H9 (cell line): ENCODE results near the gene VWA5A. TPM values are rescaled to one million over a fixed set of nuclear protein-coding genes. Genes with fewer than 3 reads are reported as not detected.

Source experiments
- DNase-seq: peaks from one replicate; pipeline ENCODE4 v3.0.0-alpha.2; 2017
- H2AFZ ChIP-seq: one replicate; pipeline ENCODE4 v1.6.1; 2013; ENCODE audit warnings: mild to moderate bottlenecking, low read length, control low read depth, moderate library complexity
- H2AK5ac ChIP-seq: 2 replicates; pipeline ENCODE4 v1.6.1; 2013; ENCODE audit warnings: low read length, control low read depth, mixed read lengths; ENCODE audit not compliant: insufficient read length
- H2BK120ac ChIP-seq: one replicate; pipeline ENCODE4 v1.6.1; 2013; ENCODE audit warnings: low read depth, mild to moderate bottlenecking, low read length, control low read depth, inconsistent platforms; ENCODE audit not compliant: poor library complexity, severe bottlenecking
- H2BK12ac ChIP-seq: 2 replicates; pipeline ENCODE4 v1.6.1; 2013; ENCODE audit warnings: low read length, control low read depth, mixed read lengths, low read depth; ENCODE audit not compliant: insufficient read length
- H2BK15ac ChIP-seq: 2 replicates; pipeline ENCODE4 v1.6.1; 2013; ENCODE audit warnings: low read depth, low read length, control low read depth
- H2BK20ac ChIP-seq: one replicate; pipeline ENCODE4 v1.6.1; 2013; ENCODE audit warnings: low read depth, mild to moderate bottlenecking, low read length, control low read depth, inconsistent platforms; ENCODE audit not compliant: poor library complexity, severe bottlenecking
- H2BK5ac ChIP-seq: 2 replicates; pipeline ENCODE4 v1.6.1; 2013; ENCODE audit warnings: low read length, control low read depth, mixed read lengths; ENCODE audit not compliant: insufficient read length
- H3K14ac ChIP-seq: 2 replicates; pipeline ENCODE4 v1.6.1; 2013; ENCODE audit warnings: low read length, control low read depth; ENCODE audit not compliant: insufficient read depth
- H3K18ac ChIP-seq: 2 replicates; pipeline ENCODE4 v1.6.1; 2013; ENCODE audit warnings: low read depth, mild to moderate bottlenecking, mixed read lengths, low read length, control low read depth; ENCODE audit not compliant: insufficient read length
- H3K23ac ChIP-seq: 2 replicates; pipeline ENCODE4 v1.6.1; 2013; ENCODE audit warnings: low read length, control low read depth, mixed read lengths, low read depth; ENCODE audit not compliant: insufficient read length
- H3K23me2 ChIP-seq: 2 replicates; pipeline ENCODE4 v1.6.1; 2013; ENCODE audit warnings: low read depth, mild to moderate bottlenecking, mixed read lengths, low read length, control low read depth; ENCODE audit not compliant: insufficient read length, poor library complexity, severe bottlenecking
- H3K27ac ChIP-seq: 2 replicates; pipeline ENCODE4 v1.5.1; 2013; ENCODE audit warnings: low read length, control low read depth, mixed read lengths, low read depth; ENCODE audit not compliant: insufficient read length
- H3K27me3 ChIP-seq: 2 replicates; pipeline ENCODE4 v1.6.1; 2013; ENCODE audit warnings: low read length, control low read depth, inconsistent platforms; ENCODE audit not compliant: insufficient read depth
- H3K4ac ChIP-seq: 2 replicates; pipeline ENCODE4 v1.6.1; 2013; ENCODE audit warnings: low read depth, mild to moderate bottlenecking, control low read depth, inconsistent platforms, low read length, moderate library complexity
- H3K4me1 ChIP-seq: 2 replicates; pipeline ENCODE4 v1.6.1; 2013; ENCODE audit warnings: low read length, control low read depth, inconsistent platforms; ENCODE audit not compliant: insufficient read depth
- H3K4me2 ChIP-seq: 2 replicates; pipeline ENCODE4 v1.6.1; 2013; ENCODE audit warnings: low read length, control low read depth, mixed read lengths; ENCODE audit not compliant: insufficient read length, insufficient read depth
- H3K56ac ChIP-seq: 2 replicates; pipeline ENCODE4 v1.6.1; 2013; ENCODE audit warnings: low read depth, mild to moderate bottlenecking, mixed read lengths, low read length, control low read depth; ENCODE audit not compliant: insufficient read length
- H3K79me1 ChIP-seq: 2 replicates; pipeline ENCODE4 v1.6.1; 2013; ENCODE audit warnings: low read depth, mild to moderate bottlenecking, moderate library complexity, low read length, control low read depth, inconsistent platforms; ENCODE audit not compliant: insufficient read depth, poor library complexity, severe bottlenecking
- H3K79me2 ChIP-seq: 2 replicates; pipeline ENCODE4 v1.6.1; 2013; ENCODE audit warnings: low read length, control low read depth, inconsistent platforms; ENCODE audit not compliant: insufficient read depth
- H3K9ac ChIP-seq: 2 replicates; pipeline ENCODE4 v1.6.1; 2013; ENCODE audit warnings: low read length, control low read depth, mixed read lengths; ENCODE audit not compliant: insufficient read length; ENCODE audit errors: extremely low read depth
- H3K9me3 ChIP-seq: one replicate; pipeline ENCODE4 v1.6.1; 2013; ENCODE audit warnings: low read depth, low read length, inconsistent platforms; ENCODE audit not compliant: control insufficient read depth
- H3T11ph ChIP-seq: one replicate; pipeline ENCODE4 v1.6.1; 2013; ENCODE audit warnings: mild to moderate bottlenecking, low read length, control low read depth, inconsistent platforms
- H4K20me1 ChIP-seq: one replicate; pipeline ENCODE4 v1.6.1; 2013; ENCODE audit not compliant: control insufficient read depth, insufficient read length, insufficient read depth
- H4K5ac ChIP-seq: 2 replicates; pipeline ENCODE4 v1.6.1; 2013; ENCODE audit warnings: low read depth, mild to moderate bottlenecking, mixed read lengths, low read length, control low read depth; ENCODE audit not compliant: insufficient read length
- H4K8ac ChIP-seq: replicated peaks from 2 replicates; pipeline ENCODE4 v1.6.1; 2013; ENCODE audit warnings: low read length, control low read depth, mixed read lengths, low read depth; ENCODE audit not compliant: insufficient read length
- H4K91ac ChIP-seq: 2 replicates; pipeline ENCODE4 v1.6.1; 2013; ENCODE audit warnings: low read depth, mild to moderate bottlenecking, moderate library complexity, mixed read lengths, low read length, control low read depth; ENCODE audit not compliant: insufficient read length
- H3K27ac Mint-ChIP-seq, 3 experiments: 2 replicates in 2 of 3; 3 replicates in 1 of 3; pipeline ENCODE4 v1.8.0; 2020 to 2021; ENCODE audit warnings: mixed read lengths in 3 of 3, mild to moderate bottlenecking in 1 of 3, moderate library complexity in 1 of 3
- H3K27me3 Mint-ChIP-seq: 2 replicates; pipeline ENCODE4 v1.8.0; 2021; ENCODE audit warnings: low read depth, mild to moderate bottlenecking, moderate library complexity, mixed read lengths
- H3K36me3 Mint-ChIP-seq, 3 experiments: 2 replicates in 2 of 3; 3 replicates in 1 of 3; pipeline ENCODE4 v1.8.0; 2020 to 2021; ENCODE audit warnings: low read depth in 3 of 3, mixed read lengths in 3 of 3; ENCODE audit not compliant: insufficient read depth in 1 of 3
- H3K4me1 Mint-ChIP-seq, 2 experiments: 2 replicates each; pipeline ENCODE4 v1.8.0; 2020; ENCODE audit warnings: mixed read lengths in 2 of 2
- H3K4me3 Mint-ChIP-seq, 2 experiments: 2 replicates in 1 of 2; 3 replicates in 1 of 2; pipeline ENCODE4 v1.8.0; 2020 to 2021; ENCODE audit warnings: mild to moderate bottlenecking in 2 of 2, mixed read lengths in 2 of 2, moderate library complexity in 1 of 2
- H3K9me3 Mint-ChIP-seq, 2 experiments: 2 replicates in 1 of 2; 3 replicates in 1 of 2; pipeline ENCODE4 v1.8.0; 2020; ENCODE audit warnings: mild to moderate bottlenecking in 2 of 2, mixed read lengths in 2 of 2, moderate library complexity in 1 of 2
- CTCF ChIP-seq: fragments of 200-600 bp; sonication (generic); conservative IDR thresholded peaks from 3 replicates; pipeline ENCODE4 v1.8.0; 2021; ENCODE audit warnings: antibody characterized with exemption, mild to moderate bottlenecking
- WGBS: extraction: QIAGEN DNeasy Blood & Tissue Kit; methylation state at CpG from one replicate; pipeline ENCODE4 v1.1.7; 2013; ENCODE audit warnings: missing lambda C conversion rate, low lambda C conversion rate, mixed read lengths; ENCODE audit not compliant: insufficient read length; ENCODE audit errors: extremely low coverage; 5-methylcytosine and 5-hydroxymethylcytosine counted together
- total RNA-seq: library from RNA; stranded (reverse); gene quantifications from 2 replicates; pipeline ENCODE4 v1.2.1, GENCODE V29; 2021

VWA5A gene
- total RNA-seq, 1 experiment from 2014 or later: 15.6 TPM

- H2BK5ac ChIP-seq: no peak overlapping the region
- Mint-ChIP-seq H3K27ac (no peak overlapping the region; a peak in 1 of 7 replicates), H3K27me3 (no peaks in the 10 kb centered on the region), H3K4me1 (peaks cover 13 to 18% of the 10 kb centered on the region in 2 experiments), H3K9me3 (no peaks in the 10 kb centered on the region), H3K36me3 (peaks cover 9 to 17% (median 17%) of the 10 kb centered on the region in 3 experiments; a peak in 6 of 7 replicates), H3K4me3 (no peak overlapping the region)
- H4K5ac ChIP-seq: no peak overlapping the region
- H3K23me2 ChIP-seq: peaks cover 3% of the 10 kb centered on the region
- H3K4me2 ChIP-seq: no peak overlapping the region
- H3K23ac ChIP-seq: no peak overlapping the region
- no peaks in the 10 kb centered on the region for H4K20me1 ChIP-seq
- no peak overlapping the region for H2BK120ac ChIP-seq
- no peak overlapping the region for H3T11ph ChIP-seq
- no peak for TF ChIP-seq CTCF
- H3K79me1 ChIP-seq: no peaks in the 10 kb centered on the region
- WGBS: no CpG with 5 or more reads among the region's 4 CpGs
- no peak overlapping the region for H3K4ac ChIP-seq
- H4K91ac ChIP-seq: no peak overlapping the region
- H3K27ac ChIP-seq: no peak overlapping the region
- no peak overlapping the region for H2BK12ac ChIP-seq
- H2AK5ac ChIP-seq: no peak overlapping the region
- no peak overlapping the region for H4K8ac ChIP-seq
- no peak overlapping the region for H3K56ac ChIP-seq
- no peaks in the 10 kb centered on the region for H3K4me1 ChIP-seq
- H3K27me3 ChIP-seq: no peaks in the 10 kb centered on the region
- H2BK15ac ChIP-seq: no peak overlapping the region
- no peak overlapping the region for H2AFZ ChIP-seq
- H3K9me3 ChIP-seq: no peaks in the 10 kb centered on the region
- H3K79me2 ChIP-seq: no peaks in the 10 kb centered on the region
- no peak for DNase-seq
- H3K14ac ChIP-seq: no peak overlapping the region
- no peak overlapping the region for H3K18ac ChIP-seq
- H2BK20ac ChIP-seq: no peak overlapping the region
- H3K9ac ChIP-seq: no peak overlapping the region
Observed at GRCh38 chr11:124113890-124114289, 1.4 kb upstream of the VWA5A start.
